GM15510 (cell line): ENCODE results near the gene ADAMTS18.

Experiments
- POLR2A ChIP-seq: IDR thresholded peaks from 3 replicates; pipeline ENCODE4 v1.6.1; 2011; ENCODE audit warnings: borderline replicate concordance; ENCODE audit not compliant: insufficient read length; ENCODE audit errors: extremely low read depth

Gene ADAMTS18

GRCh38 chr16:77434530-77435271 is at the start of gene ADAMTS18:
Gene ADAMTS18 (minus strand): TSS chr16:77435034. CDS start chr16:77434695, 339 bp downstream.
- TF ChIP-seq POLR2A: no peak

- no peak for TF ChIP-seq POLR2A
Observed at GRCh38 chr16:77480681-77481315, 46.0 kb upstream of the ADAMTS18 start.

GRCh38 chr16:77472262-77472661 is 37.4 kb upstream of the ADAMTS18 start:
- no peak for TF ChIP-seq POLR2A

- TF ChIP-seq POLR2A: no peak
Observed at GRCh38 chr16:77470851-77471250, 36.0 kb upstream of the ADAMTS18 start.

- no peak for TF ChIP-seq POLR2A
Observed at GRCh38 chr16:77469634-77470033, 34.8 kb upstream of the ADAMTS18 start.

- TF ChIP-seq POLR2A: no peak
Observed at GRCh38 chr16:77468831-77469230, 34.0 kb upstream of the ADAMTS18 start.

GRCh38 chr16:77467821-77468335 is 33.0 kb upstream of the ADAMTS18 start:
- no peak for TF ChIP-seq POLR2A

GRCh38 chr16:77462894-77463293 is 28.1 kb upstream of the ADAMTS18 start:
- no peak for TF ChIP-seq POLR2A

- TF ChIP-seq POLR2A: no peak
Observed at GRCh38 chr16:77459534-77460254, 24.9 kb upstream of the ADAMTS18 start.

GRCh38 chr16:77457046-77457445 is 22.2 kb upstream of the ADAMTS18 start:
- no peak for TF ChIP-seq POLR2A

- no peak for TF ChIP-seq POLR2A
Observed at GRCh38 chr16:77452243-77452642, 17.4 kb upstream of the ADAMTS18 start.

- TF ChIP-seq POLR2A: no peak
Observed at GRCh38 chr16:77450790-77451487, 16.1 kb upstream of the ADAMTS18 start.

- no peak for TF ChIP-seq POLR2A
Observed at GRCh38 chr16:77449208-77449607, 14.4 kb upstream of the ADAMTS18 start.

- no peak for TF ChIP-seq POLR2A
Observed at GRCh38 chr16:77445324-77445723, 10.5 kb upstream of the ADAMTS18 start.

- TF ChIP-seq POLR2A: no peak
Observed at GRCh38 chr16:77444147-77444460, 9.3 kb upstream of the ADAMTS18 start.

- no peak for TF ChIP-seq POLR2A
Observed at GRCh38 chr16:77443357-77444146, 8.7 kb upstream of the ADAMTS18 start.
